Breast epithelium (tissue), 4 donors: ENCODE measurements around the gene DNAI1. TPM values are rescaled to one million over a fixed set of nuclear protein-coding genes. Genes with fewer than 3 reads are reported as not detected.

Source experiments
- DNase-seq, 2 donors: peaks; one replicate each; pipeline ENCODE4 v3.0.0-alpha.2; 2019; ENCODE audit warnings: low spot score in 2 of 2
- H3K27ac ChIP-seq, 2 donors: fragments of 200-600 bp; sonication (generic) in 1 of 2; one replicate each; pipeline ENCODE4 v1.5.1; 2016 to 2019; ENCODE audit warnings: mild to moderate bottlenecking in 1 of 2
- H3K27me3 ChIP-seq, 2 donors: fragments of 200-600 bp; sonication (generic) in 1 of 2; one replicate each; pipeline versions ENCODE4 v1.5.1 to v1.6.0; 2017 to 2019; ENCODE audit warnings: control low read depth in 1 of 2, mild to moderate bottlenecking in 1 of 2
- H3K36me3 ChIP-seq: fragments of 200-600 bp; one replicate; pipeline ENCODE4 v1.5.1; 2019
- H3K4me1 ChIP-seq, 2 donors: fragments of 200-600 bp; sonication (generic); one replicate each; pipeline ENCODE4 v1.5.1; 2016 to 2019; ENCODE audit warnings: control low read depth in 1 of 2
- H3K4me3 ChIP-seq, 3 donors: fragments of 200-600 bp; sonication (generic); 1 replicate in 2 of 3; 2 replicates in 1 of 3; pipeline ENCODE4 v1.5.1; 2016 to 2019; ENCODE audit warnings: mild to moderate bottlenecking in 3 of 3, moderate library complexity in 2 of 3
- H3K9me3 ChIP-seq, 2 donors: fragments of 200-600 bp; sonication (generic) in 1 of 2; one replicate each; pipeline ENCODE4 v1.5.1; 2016 to 2019; ENCODE audit warnings: control low read depth in 1 of 2
- CTCF ChIP-seq, 3 donors: fragments of 450-650 bp; IDR thresholded peaks; one replicate each; pipeline ENCODE4 v1.5.1; 2016 to 2017; ENCODE audit warnings: antibody characterized with exemption in 3 of 3, mild to moderate bottlenecking in 3 of 3, moderate library complexity in 3 of 3
- POLR2A ChIP-seq: fragments of 450-650 bp; IDR thresholded peaks from one replicate; pipeline ENCODE4 v1.6.1; 2016; ENCODE audit warnings: antibody characterized with exemption, mild to moderate bottlenecking, moderate library complexity
- POLR2AphosphoS5 ChIP-seq, 3 donors: sonication (generic); formaldehyde crosslinking; IDR thresholded peaks; one replicate each; pipeline ENCODE4 v1.6.1; 2017; ENCODE audit warnings: antibody characterized with exemption in 3 of 3
- intact Hi-C: fragments of 100-400 bp; cut with DNase I; formaldehyde crosslinking; loops from one replicate; pipeline ENCODE4 v1.15.1; 2023; ENCODE audit warnings: low total_unique reads
- total RNA-seq, 3 donors: library from RNA; depleted of rRNA; stranded (reverse); fragments of >200 nt; gene quantifications; one replicate each; pipeline ENCODE4 v1.1.0, GENCODE V29; 2016

The DNAI1 gene
- total RNA-seq, 3 donors from 2014 or later = 1.6 to 3.2 TPM; not detected in 1

- Histone ChIP-seq H3K4me1 (no peaks in the 10 kb centered on the region), H3K27ac (no peak overlapping the region), H3K36me3 (no peaks in the 10 kb centered on the region), H3K4me3 (no peak overlapping the region), H3K9me3 (no peaks in the 10 kb centered on the region), H3K27me3 (no peaks in the 10 kb centered on the region)
- intact Hi-C loops = no loop called here
- DNase-seq = no peak
- TF ChIP-seq POLR2A = no peak
- TF ChIP-seq POLR2AphosphoS5 (IDR thresholded peaks at IDR 0.05) = no peak
- no peak for TF ChIP-seq CTCF (IDR thresholded peaks at IDR 0.05)
Observed at GRCh38 chr9:34520505-34521385, 62.1 kb downstream of the DNAI1 start.

- Histone ChIP-seq H3K36me3 (no peaks in the 10 kb centered on the region), H3K4me1 (no peaks in the 10 kb centered on the region), H3K9me3 (no peaks in the 10 kb centered on the region), H3K27me3 (no peaks in the 10 kb centered on the region), H3K4me3 (no peak overlapping the region), H3K27ac (no peak overlapping the region)
- TF ChIP-seq CTCF (IDR thresholded peaks at IDR 0.05) (no peak), POLR2A (no peak), POLR2AphosphoS5 (IDR thresholded peaks at IDR 0.05) (no peak)
- DNase-seq = no peak
- intact Hi-C loops = no loop called here
Observed at GRCh38 chr9:34521406-34522045, 62.9 kb downstream of the DNAI1 start.

GRCh38 chr9:34522091-34522887, 63.7 kb downstream of the DNAI1 start:
- no peaks in the 10 kb centered on the region for H3K4me1 ChIP-seq
- no peaks in the 10 kb centered on the region for H3K36me3 ChIP-seq
- peak overlapping the region; percentile 38 to 65 (median 56) for H3K4me3 ChIP-seq
- DNase-seq = no peak
- intact Hi-C loops = no loop called here
- H3K27ac ChIP-seq = peak overlapping the region in 1 of 2 donors; percentile 26
- no peaks in the 10 kb centered on the region for H3K9me3 ChIP-seq
- H3K27me3 ChIP-seq = no peaks in the 10 kb centered on the region
- TF ChIP-seq POLR2AphosphoS5 (IDR thresholded peaks at IDR 0.05) = no peak
- TF ChIP-seq POLR2A = no peak
- TF ChIP-seq CTCF (IDR thresholded peaks at IDR 0.05) = no peak

- H3K4me3 ChIP-seq = peak within 1 kb of the TSS; percentile 38 to 65 (median 56)
- H3K9me3 ChIP-seq = no peaks in the 10 kb centered on the region
- no peaks in the 10 kb centered on the region for H3K4me1 ChIP-seq
- no peaks in the 10 kb centered on the region for H3K27me3 ChIP-seq
- intact Hi-C loops = no loop called here
- DNase-seq = peak; percentile 79 to 89
- H3K27ac ChIP-seq = peak within 1 kb of the TSS in 1 of 2 donors; percentile 26
- TF ChIP-seq POLR2AphosphoS5 (IDR thresholded peaks at IDR 0.05) = no peak
- no peak for TF ChIP-seq POLR2A
- no peak for TF ChIP-seq CTCF (IDR thresholded peaks at IDR 0.05)
- no peaks in the 10 kb centered on the region for H3K36me3 ChIP-seq
Observed at GRCh38 chr9:34522971-34523797, 64.6 kb downstream of the DNAI1 start, which contains the start of gene ENHO. ENHO (minus strand) TSS chr9:34522990; CDS start chr9:34521695, 1,295 bp downstream.
